LNCaP clone FGC (cell line): Measurements from ENCODE around the gene MAGI2.

Experiments
- DNase-seq: peaks from one replicate; pipeline ENCODE4 v3.0.0-alpha.2; 2011; ENCODE audit warnings: low read depth
- H3K4me3 ChIP-seq: 2 replicates; pipeline ENCODE4 v1.5.1; 2011; ENCODE audit warnings: mild to moderate bottlenecking, low read depth, low read length, control low read depth
- CTCF ChIP-seq: IDR thresholded peaks from 2 replicates; pipeline ENCODE4 v1.5.1; 2012; ENCODE audit warnings: mild to moderate bottlenecking; ENCODE audit not compliant: control insufficient read depth, insufficient read depth; ENCODE audit errors: extremely low read depth

The MAGI2 gene

DNA sequence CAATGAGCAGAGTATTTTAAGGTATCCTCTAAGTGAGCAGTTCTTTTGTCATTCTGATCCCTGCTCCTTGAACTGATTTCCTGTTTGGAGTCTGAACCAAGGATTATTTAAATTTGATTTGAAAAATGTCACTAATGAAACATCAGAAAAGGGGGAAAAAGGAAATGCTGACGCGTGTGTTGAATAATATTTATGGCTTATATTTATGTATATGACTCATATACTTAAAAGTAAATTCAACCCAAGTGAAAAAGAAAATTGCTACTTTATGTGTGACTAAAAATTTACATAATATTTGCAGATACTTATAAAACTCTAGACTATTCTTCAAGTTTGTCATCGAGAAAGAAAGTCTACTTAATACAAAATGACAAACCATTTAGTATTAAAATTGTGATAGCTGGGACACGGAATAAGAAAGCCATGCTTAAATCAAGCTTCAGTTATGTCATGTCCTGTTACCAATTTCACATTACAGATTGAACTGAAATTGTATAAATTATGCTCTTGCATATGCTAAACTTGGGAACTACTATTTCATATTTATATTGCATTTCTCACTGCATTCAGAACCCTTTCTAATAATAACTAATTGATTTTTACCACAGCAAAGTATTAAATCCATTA lies 649.9 kb downstream of the MAGI2 start:
- no peak for TF ChIP-seq CTCF
- H3K4me3 ChIP-seq, result no peak overlapping the region
- no peak for DNase-seq

- no peak for TF ChIP-seq CTCF
- no peak overlapping the region for H3K4me3 ChIP-seq
- no peak for DNase-seq
Observed at GRCh38 chr7:78794101-78794500, 659.4 kb downstream of the MAGI2 start.

- DNase-seq, result no peak
- no peak for TF ChIP-seq CTCF
- no peak overlapping the region for H3K4me3 ChIP-seq
Observed at GRCh38 chr7:78792624-78793023, 660.8 kb downstream of the MAGI2 start.

DNA sequence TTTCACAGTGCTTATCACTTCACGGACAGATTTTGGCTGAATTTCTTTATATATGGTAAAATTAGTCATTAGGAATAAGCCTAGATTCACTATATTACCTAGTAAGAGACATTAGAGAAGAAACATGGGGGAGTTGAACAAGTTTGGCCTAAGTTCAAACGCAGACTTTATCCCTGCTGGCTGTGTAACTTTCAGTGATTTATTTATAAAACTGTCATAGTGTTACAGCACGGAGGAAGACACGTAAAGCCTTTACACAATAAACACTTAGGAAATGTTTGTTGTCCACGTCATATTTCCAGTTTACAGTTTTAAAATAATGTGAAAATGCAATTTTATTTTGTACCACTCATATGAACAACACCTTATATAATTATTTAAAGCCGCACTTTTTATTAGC lies 661.5 kb downstream of the MAGI2 start:
- DNase-seq, result no peak
- no peak overlapping the region for H3K4me3 ChIP-seq
- TF ChIP-seq CTCF, result no peak

- no peak for DNase-seq
- TF ChIP-seq CTCF, result no peak
- no peak overlapping the region for H3K4me3 ChIP-seq
Observed at GRCh38 chr7:78788464-78788863, 665.0 kb downstream of the MAGI2 start.

DNA sequence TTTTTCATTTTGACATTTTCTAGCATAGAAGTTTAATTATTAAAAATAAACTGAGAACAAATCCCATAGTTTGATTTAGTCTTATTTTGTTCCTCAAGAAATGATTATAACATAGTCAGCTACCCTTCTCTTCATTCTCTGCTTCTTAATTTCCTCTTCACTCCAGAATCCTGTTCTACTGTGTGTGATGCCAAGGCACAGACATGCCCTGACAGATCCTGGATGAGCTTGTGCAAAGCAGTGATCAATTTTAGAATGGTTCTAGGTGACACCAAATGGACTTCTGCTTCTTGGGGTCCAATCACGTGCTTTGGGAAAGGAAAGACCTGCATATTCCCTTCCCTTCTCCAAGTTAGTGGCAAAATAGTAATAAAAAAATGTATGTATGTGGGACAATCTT lies 665.6 kb downstream of the MAGI2 start:
- no peak for DNase-seq
- TF ChIP-seq CTCF, result no peak

GRCh38 chr7:78786055-78786454 lies 667.4 kb downstream of the MAGI2 start:
- no peak for DNase-seq
- H3K4me3 ChIP-seq, result no peak overlapping the region
- no peak for TF ChIP-seq CTCF

More for the DNA sequence above, 665.6 kb downstream of the MAGI2 start:
- H3K4me3 ChIP-seq, result no peak overlapping the region
